Kidney epithelial cell (primary cell): ENCODE results near the gene SASS6. TPM values are rescaled to one million over a fixed set of nuclear protein-coding genes. Genes with fewer than 3 reads are reported as not detected.
A peak's percentile ranks its signal among the peaks of the same experiment; 100 is the strongest.
"Not testable (repeated sequence)": the region's sequence is repeated elsewhere in the genome, so short reads cannot be mapped to it uniquely, and the experiment has no call there.

ENCODE experiments used
- DNase-seq: peaks from one replicate; pipeline ENCODE4 v3.0.0-alpha.2; 2010; ENCODE audit warnings: low read depth
- H3K27me3 ChIP-seq: 2 replicates; pipeline ENCODE4 v1.6.0; 2011; ENCODE audit warnings: low read length; ENCODE audit not compliant: control insufficient read depth, insufficient read depth
- H3K36me3 ChIP-seq: 2 replicates; pipeline ENCODE4 v1.5.1; 2011; ENCODE audit warnings: low read length; ENCODE audit not compliant: control insufficient read depth, insufficient read depth
- H3K4me3 ChIP-seq: 2 replicates; pipeline ENCODE4 v1.5.1; 2011; ENCODE audit warnings: low read depth, mild to moderate bottlenecking, control low read depth, low read length
- CTCF ChIP-seq: IDR thresholded peaks from 2 replicates; pipeline ENCODE4 v1.5.1; 2011; ENCODE audit warnings: mild to moderate bottlenecking, moderate library complexity, low read length, control low read depth, inconsistent platforms; ENCODE audit not compliant: insufficient read depth, poor library complexity, severe bottlenecking
- total RNA-seq: library from RNA; depleted of rRNA; stranded (reverse); fragments of >200 nt; gene quantifications from 2 replicates; pipeline ENCODE4 v1.2.3, GENCODE V29; 2015

SASS6 gene
- total RNA-seq, 1 donor from 2014 or later: 5.3 TPM

DNA sequence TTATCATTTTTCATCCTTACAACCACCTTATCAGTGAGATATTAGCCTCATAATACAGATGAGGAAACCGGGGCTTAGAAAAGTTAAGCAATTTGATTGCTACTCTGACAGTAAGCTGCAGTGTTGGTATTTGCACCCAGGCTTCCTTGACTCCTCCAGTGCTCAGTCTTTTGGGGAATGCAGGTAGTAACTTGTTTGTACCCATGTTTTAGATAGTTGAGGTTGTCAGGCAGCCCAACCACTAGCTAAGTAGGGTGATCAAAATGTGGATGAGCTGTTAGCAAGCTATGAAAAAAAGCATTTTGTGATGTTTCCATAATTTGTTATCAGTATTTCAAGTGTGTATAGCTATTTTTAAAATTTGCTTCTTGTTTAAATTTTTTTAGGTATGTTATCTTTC lies 80.8 kb downstream of the SASS6 start:
- no peak for DNase-seq
- TF ChIP-seq CTCF: no peak
- H3K36me3 ChIP-seq: no peaks in the 10 kb centered on the region
- H3K4me3 ChIP-seq: no peak overlapping the region
- no peaks in the 10 kb centered on the region for H3K27me3 ChIP-seq

DNA sequence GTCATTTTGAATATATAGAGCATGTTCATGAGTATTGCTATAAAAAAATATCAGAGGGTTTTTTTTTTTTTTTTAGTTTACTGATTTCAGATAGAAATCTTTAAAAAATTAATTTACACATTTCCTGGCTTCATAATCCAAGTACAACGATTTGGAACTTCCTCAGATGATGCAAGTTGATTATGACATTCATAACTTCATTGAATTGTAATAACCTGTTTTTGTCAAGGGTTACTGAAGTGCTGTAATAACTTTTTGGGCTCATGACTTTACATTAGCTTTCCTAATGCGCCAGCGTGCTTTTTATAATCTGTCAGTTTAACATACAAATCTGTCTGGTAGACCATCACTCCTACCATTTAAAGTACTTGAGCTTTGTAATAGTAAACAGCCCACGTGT lies 81.3 kb downstream of the SASS6 start:
- no peak for TF ChIP-seq CTCF
- no peaks in the 10 kb centered on the region for H3K36me3 ChIP-seq
- no peaks in the 10 kb centered on the region for H3K27me3 ChIP-seq
- no peak overlapping the region for H3K4me3 ChIP-seq
- no peak for DNase-seq

GRCh38 chr1:100050139-100050538 lies 82.6 kb downstream of the SASS6 start:
- DNase-seq: no peak
- Histone ChIP-seq H3K4me3 (no peak overlapping the region), H3K36me3 (no peaks in the 10 kb centered on the region), H3K27me3 (no peaks in the 10 kb centered on the region)
- no peak for TF ChIP-seq CTCF

- not testable (repeated sequence) for H3K4me3 ChIP-seq, DNase-seq, H3K36me3 ChIP-seq, H3K27me3 ChIP-seq
These were observed 85.5 kb downstream of the SASS6 start for GRCh38 chr1:100047235-100047708.

GRCh38 chr1:100045206-100045605 lies 87.5 kb downstream of the SASS6 start:
- H3K27me3 ChIP-seq: no peaks in the 10 kb centered on the region
- no peak for DNase-seq
- TF ChIP-seq CTCF: no peak
- H3K4me3 ChIP-seq: no peak overlapping the region
- H3K36me3 ChIP-seq: no peaks in the 10 kb centered on the region

DNA sequence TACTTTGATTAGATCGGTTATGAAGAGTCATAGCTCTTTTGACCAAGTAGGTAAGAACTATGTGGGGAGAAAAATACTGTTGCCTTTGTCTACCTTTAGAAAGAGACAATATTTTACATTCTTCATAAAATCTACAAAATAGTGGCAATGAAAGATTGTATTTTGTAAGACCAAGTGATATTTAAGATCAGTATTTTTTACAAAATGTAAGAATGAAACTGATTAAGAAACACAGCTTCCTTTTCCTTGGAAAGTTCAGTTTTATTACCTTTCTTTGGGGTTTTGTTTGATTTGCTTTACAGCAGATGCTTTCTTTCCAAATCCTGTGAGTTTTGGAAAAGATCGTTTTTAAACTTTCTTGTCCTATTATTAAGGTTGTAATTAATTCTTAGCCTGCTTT lies 93.1 kb downstream of the SASS6 start:
- Histone ChIP-seq H3K4me3 (peak overlapping the region; percentile 99), H3K27me3 (no peaks in the 10 kb centered on the region), H3K36me3 (no peaks in the 10 kb centered on the region)
- DNase-seq: no peak
- TF ChIP-seq CTCF: no peak
